Measurements from ENCODE around the gene METTL9.
"Not testable (repeated sequence)": the region's sequence is repeated elsewhere in the genome, so short reads cannot be mapped to it uniquely, and the experiment has no call there.

METTL9 gene

GRCh38 chr16:21630866-21631265, 31.5 kb downstream of the METTL9 start:
- in situ Hi-C loops (cut with MboI; ENCODE audit: low sequenced_read_pairs) = not testable (repeated sequence)

DNA sequence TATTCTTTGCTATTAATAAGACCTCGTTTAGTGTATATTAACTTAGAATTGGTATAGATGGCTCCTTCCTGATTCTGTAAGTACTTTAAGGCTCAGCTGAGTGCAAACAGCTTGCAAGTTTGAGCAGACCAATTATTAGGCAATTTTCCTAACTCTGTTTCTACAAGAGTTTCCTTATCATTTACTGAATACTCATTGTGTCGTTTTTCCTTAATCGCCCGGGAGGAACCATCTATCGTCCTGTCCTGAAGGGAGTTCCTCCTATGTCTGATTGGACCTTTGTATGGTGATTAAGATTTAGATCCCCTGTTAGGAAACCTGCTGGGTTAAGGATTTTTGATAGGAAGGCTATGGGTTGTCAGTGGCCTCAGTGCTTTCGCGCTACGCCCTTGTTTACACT, 32.0 kb downstream of the METTL9 start:
- in situ Hi-C loops (cut with MboI; ENCODE audit: low sequenced_read_pairs) = not testable (repeated sequence)

GRCh38 chr16:21631951-21632575, 32.7 kb downstream of the METTL9 start:
- in situ Hi-C loops (cut with MboI; ENCODE audit: low sequenced_read_pairs) = not testable (repeated sequence)

DNA sequence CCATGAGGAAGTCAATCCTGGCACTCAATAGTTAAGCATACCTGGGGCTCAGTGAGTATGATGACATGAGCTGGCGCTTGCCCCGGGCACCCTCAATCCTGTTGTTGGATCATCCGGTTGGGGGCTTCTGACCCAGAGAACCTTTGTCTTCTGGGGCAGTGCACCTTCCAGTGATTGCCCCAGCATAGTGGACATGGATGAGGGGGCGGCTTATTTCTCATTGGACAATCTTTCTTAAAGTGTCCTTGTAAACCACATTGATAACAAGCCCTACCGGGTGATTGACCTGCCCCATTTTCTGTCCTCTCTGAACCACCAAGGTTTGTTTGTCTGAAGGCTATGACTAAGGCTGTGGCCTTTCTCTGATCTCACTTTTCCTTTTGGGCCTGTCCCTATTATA, 34.8 kb downstream of the METTL9 start:
- in situ Hi-C loops (cut with MboI; ENCODE audit: low sequenced_read_pairs) = no loop called here

DNA sequence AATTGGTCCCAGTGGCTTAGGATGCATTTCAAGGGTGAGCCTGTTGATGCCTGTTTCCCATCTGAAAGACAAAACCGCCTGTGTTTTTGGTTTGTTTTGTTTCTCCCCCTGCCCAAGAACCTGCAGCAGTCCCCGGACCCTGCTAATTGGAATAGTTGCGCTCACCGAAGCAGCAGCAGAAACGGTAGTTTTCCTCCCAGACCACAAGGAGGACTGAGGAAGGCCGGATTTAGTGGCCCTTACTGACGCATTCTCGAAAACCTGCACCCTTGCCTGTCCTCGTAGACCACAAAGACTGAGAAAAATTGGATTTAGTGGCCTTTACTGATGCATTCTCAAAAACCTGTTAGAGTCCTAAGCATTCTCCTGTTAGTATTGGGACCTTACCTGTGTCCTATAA, 36.3 kb downstream of the METTL9 start:
- in situ Hi-C loops (cut with MboI; ENCODE audit: low sequenced_read_pairs) = not testable (repeated sequence)

DNA sequence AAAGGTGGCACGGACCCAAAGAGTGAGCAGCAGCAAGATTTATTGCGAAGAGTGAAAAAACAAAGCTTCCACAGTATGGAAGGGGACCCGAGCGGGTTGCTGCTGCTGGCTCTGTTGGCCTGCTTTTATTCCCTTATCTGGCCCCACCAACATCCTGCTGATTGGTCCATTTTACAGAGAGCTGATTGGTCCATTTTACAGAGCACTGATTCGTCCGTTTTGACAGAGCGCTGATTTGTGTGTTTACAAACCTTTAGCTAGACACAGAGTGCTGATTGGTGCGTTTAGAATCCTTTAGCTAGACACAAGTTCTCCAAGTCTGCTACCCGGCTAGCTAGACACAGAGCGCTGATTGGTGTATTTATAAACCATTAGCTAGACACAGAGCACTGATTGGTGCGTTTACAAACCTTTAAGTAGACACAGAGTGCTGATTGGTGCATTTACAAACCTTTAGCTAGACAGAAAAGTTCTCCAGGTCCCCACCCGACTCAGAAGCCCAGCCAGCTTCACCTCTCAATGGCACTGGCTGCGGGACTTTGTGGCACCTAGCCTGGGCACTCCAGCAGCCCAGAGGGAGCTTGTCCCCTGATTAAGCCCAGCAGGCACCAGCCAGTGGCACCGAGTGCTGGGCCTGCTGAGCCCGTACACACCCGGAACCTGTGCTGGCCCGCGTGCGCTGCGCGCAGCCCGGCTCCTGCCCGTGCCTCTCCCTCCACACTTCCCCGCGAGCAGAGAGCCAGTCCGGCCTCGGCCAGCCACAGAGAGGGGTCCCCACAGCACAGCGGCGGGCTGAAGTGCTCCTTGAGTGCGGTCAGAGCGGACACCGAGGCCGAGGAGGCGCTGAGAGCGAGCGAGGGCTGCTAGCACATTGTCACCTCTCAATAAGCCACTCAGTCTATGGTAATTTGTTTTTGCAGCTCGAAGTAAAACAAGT, 37.9 kb downstream of the METTL9 start:
- in situ Hi-C loops (cut with MboI; ENCODE audit: low sequenced_read_pairs) = no loop called here

GRCh38 chr16:21638573-21638975, 39.2 kb downstream of the METTL9 start:
- in situ Hi-C loops (cut with MboI; ENCODE audit: low sequenced_read_pairs) = no loop called here

DNA sequence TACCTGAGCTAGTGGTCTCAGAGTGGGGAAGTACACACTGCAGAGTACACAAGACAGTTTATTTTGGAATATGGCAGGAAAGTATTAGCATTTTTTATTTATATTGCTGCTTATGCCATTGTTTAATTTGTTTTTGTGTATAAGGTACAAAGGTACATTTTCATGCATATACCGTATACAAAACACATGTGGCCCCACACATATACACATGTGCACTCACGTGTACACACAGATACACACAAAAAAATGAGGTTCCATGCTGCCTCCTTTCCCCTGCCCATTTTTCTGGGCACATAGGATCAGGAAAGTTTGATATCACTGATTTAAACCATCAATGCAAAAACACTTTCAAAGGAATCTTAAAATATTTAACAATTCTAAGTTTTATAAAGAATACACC, 40.1 kb downstream of the METTL9 start:
- in situ Hi-C loops (cut with MboI; ENCODE audit: low sequenced_read_pairs) = no loop called here

DNA sequence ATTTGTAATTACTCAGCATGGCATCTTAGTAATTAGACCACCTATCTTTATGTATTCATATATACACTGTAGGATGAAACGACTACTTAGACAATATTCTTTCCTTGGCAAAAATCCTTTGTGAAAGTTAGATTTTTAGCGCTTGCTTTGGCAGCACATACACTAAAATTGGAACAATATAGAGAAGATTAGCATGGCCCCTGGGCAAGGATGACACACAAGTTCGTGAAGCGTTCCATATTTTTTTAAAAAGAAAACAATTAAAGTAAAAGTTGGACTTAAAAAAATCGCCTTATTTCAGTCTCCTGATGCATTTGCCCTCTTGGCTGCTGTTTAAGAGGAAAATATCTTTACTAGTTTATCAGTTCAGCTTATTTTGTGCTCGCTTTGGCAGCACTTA, 42.5 kb downstream of the METTL9 start:
- in situ Hi-C loops (cut with MboI; ENCODE audit: low sequenced_read_pairs) = no loop called here

DNA sequence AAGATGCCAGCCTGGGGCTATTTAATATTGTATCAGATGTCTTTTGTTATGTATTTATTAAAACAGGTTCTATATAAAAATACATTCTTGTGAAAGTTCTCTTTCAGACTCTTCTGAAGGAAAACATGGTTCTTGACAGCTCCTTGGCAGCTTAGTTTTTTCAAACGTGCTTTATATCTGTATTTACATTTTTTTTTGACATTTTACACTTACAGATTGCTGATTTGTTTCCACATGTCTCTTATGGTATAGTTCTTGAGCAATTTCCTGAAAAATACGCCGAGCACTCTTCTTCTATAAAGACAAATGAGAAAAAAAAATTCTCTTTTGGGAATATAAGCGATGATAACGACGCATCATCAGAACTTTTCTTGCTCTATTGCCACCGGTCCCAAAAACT, 43.5 kb downstream of the METTL9 start:
- in situ Hi-C loops (cut with MboI; ENCODE audit: low sequenced_read_pairs) = no loop called here

- in situ Hi-C loops (cut with MboI; ENCODE audit: low sequenced_read_pairs) = no loop called here
Measured at GRCh38 chr16:21643785-21644184, 44.4 kb downstream of the METTL9 start.

- in situ Hi-C loops (cut with MboI; ENCODE audit: low sequenced_read_pairs) = no loop called here
Measured at GRCh38 chr16:21644674-21645073, 45.3 kb downstream of the METTL9 start.

- in situ Hi-C loops (cut with MboI; ENCODE audit: low sequenced_read_pairs) = no loop called here
Measured at GRCh38 chr16:21645261-21645721, 45.9 kb downstream of the METTL9 start.

DNA sequence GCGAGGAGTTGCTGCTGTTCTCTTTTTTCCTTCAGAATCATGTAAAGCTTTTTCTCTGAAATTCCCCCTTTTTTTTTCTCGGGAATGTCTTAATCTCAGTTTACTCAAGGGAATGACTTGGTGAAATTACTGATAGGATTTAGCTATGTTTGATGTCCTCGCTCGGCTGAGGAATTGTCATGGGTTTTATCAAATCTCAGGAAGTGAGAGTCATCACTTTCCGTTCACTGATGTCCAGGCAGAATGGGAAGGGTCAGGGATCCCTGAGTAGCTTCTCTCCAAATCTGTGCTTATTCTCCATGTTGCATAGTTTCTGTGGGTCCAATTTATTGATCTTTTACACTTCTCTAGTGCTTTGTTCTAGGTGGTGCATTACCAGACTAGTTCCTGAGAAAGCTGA, 46.7 kb downstream of the METTL9 start:
- in situ Hi-C loops (cut with MboI; ENCODE audit: low sequenced_read_pairs) = no loop called here

DNA sequence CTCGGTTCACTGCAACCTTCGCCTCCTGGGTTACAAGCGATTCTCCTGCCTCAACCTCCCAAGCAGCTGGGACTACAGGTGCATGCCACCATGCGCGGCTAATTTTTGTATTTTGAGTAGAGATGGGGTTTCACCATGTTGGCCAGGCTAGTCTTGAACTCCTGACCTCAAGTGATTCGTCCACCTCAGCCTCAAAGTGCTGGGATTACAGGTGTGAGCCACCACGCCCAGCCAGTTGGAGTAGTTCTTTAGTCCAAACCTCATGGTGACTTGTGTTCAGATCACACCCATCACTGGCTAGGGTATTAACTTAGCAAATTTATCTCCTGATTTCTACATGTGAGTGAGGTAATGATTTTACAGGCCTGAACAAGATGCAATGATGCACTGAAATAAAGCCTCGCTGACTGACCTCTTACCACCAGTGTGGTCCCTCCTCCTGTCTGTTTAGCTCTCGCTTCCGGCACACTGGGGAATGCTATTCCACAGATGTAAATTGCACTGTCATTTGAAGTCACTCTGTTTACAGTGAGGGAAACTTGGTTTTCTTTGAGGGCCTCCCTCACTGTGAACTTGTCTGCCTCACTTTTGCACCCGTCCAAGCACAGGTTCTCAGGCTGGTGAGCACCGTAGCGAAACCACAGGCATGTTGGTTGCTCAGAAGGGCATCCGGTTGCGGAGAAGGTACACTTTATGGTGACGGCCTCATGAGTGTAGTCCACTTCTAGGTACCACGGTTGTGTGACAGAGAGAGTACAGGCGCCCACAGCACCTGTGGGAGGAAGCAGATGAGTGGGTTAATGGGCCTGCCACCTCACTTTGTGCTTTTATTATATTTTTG, 47.6 kb downstream of the METTL9 start:
- in situ Hi-C loops (cut with MboI; ENCODE audit: low sequenced_read_pairs) = no loop called here

DNA sequence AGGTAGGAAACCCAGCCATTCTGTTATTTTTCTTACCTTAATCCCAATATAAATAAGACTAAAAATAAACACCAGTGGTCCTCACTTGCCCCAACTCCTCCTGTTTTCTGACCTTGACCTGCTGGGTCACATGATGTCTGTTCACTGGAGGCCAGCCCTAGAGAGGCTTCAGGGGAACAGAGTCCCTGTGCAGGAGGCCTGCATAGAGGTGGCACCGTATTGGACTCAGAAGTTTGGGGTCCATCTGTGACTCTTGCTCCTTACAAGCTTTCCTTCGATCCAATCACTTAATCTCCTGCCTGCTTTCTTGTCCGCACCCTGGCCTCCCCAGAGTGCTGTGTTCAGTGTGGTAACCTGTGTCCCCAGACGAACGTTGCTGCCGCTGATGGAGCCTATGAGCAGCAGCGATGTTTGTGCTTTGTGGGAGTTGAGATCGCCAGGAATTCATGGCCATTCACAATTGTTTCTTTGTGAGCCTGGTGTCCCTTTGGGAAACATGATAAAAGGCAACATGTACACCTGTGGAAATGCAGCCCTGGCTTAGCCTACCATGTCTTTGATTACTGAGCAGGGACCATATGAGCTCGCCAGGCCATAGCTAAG, 48.3 kb downstream of the METTL9 start:
- in situ Hi-C loops (cut with MboI; ENCODE audit: low sequenced_read_pairs) = no loop called here

GRCh38 chr16:21649826-21650406, 50.5 kb downstream of the METTL9 start:
- in situ Hi-C loops (cut with MboI; ENCODE audit: low sequenced_read_pairs) = not testable (repeated sequence)

GRCh38 chr16:21650521-21650920, 51.1 kb downstream of the METTL9 start:
- in situ Hi-C loops (cut with MboI; ENCODE audit: low sequenced_read_pairs) = no loop called here

DNA sequence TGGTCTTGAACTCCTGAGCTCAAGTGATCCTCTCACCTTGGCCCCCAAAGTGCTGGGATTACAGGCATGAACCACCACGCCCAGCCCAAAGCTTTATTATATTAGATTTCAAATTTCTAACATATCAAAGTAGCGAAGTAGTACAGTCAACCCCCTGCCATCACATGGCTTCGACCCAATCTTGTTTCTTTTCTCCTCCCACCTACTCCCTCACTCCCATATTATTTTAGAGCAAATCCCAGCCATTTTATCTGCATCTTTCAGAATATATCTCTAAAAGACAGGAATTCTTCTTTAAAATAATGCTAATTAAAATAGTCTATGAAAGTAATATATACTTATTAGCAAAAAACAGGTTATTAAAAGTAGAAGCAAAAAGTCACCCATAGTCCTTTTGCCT, 52.1 kb downstream of the METTL9 start:
- in situ Hi-C loops (cut with MboI; ENCODE audit: low sequenced_read_pairs) = no loop called here

- in situ Hi-C loops (cut with MboI; ENCODE audit: low sequenced_read_pairs) = no loop called here
Measured at GRCh38 chr16:21652453-21652852, 53.1 kb downstream of the METTL9 start, which contains the start of gene IGSF6. IGSF6 (minus strand) TSS chr16:21652608; CDS start chr16:21652598, 10 bp downstream.
